ENCODE data around the gene CYFIP1.

CYFIP1 gene

GRCh38 chr15:22868928-22869327 is 111.2 kb downstream of the CYFIP1 start:
- TF ChIP-seq CTCF (IDR thresholded peaks at IDR 0.05; ENCODE audit: low read depth, low read length, poor library complexity, severe bottlenecking): no peak
- no peak for TF ChIP-seq EZH2phosphoT487 (IDR thresholded peaks at IDR 0.05; ENCODE audit: borderline replicate concordance, low read length)
- H3K9me2 ChIP-seq (replicated peaks; ENCODE audit: control insufficient read depth, low read length): no peaks in the 10 kb centered on the region
- H3K4me1 ChIP-seq (ENCODE audit: control insufficient read depth, low read length): peaks cover 6% of the 10 kb centered on the region; the same call in 1 of the 2 replicates

GRCh38 chr15:22868495-22868894 is 111.7 kb downstream of the CYFIP1 start:
- H3K9me2 ChIP-seq (replicated peaks; ENCODE audit: control insufficient read depth, low read length): no peaks in the 10 kb centered on the region
- no peak overlapping the region for H3K4me3 ChIP-seq (ENCODE audit: low read length)
- no peak for TF ChIP-seq CTCF (IDR thresholded peaks at IDR 0.05; ENCODE audit: low read depth, low read length, poor library complexity, severe bottlenecking)
- no peaks in the 10 kb centered on the region for H3K27me3 ChIP-seq (ENCODE audit: control insufficient read depth, low read length)
- H3K9me3 ChIP-seq (ENCODE audit: control insufficient read depth, insufficient read depth, low read length): no peaks in the 10 kb centered on the region
- H3K27ac ChIP-seq (ENCODE audit: low read depth, low read length): no peak overlapping the region
- H3K4me2 ChIP-seq (ENCODE audit: low read length): no peak overlapping the region
- H3K4me1 ChIP-seq (ENCODE audit: control insufficient read depth, low read length): peaks cover 6% of the 10 kb centered on the region; the same call in 1 of the 2 replicates
- peaks cover 2% of the 10 kb centered on the region for H3K79me2 ChIP-seq (ENCODE audit: control insufficient read depth, low read length)
- peaks cover 51% of the 10 kb centered on the region for H3K36me3 ChIP-seq (ENCODE audit: control insufficient read depth, low read length)
- peaks cover 4% of the 10 kb centered on the region; the same call in 1 of the 2 replicates for H4K20me1 ChIP-seq (ENCODE audit: control insufficient read depth, insufficient read depth, low read depth, low read length)
- peaks cover 14% of the 10 kb centered on the region for H3F3A ChIP-seq (ENCODE audit: control insufficient read depth, insufficient read depth)

More at GRCh38 chr15:22868928-22869327, 111.2 kb downstream of the CYFIP1 start:
- H3K27ac ChIP-seq (ENCODE audit: low read depth, low read length): no peak overlapping the region
- peaks cover 4% of the 10 kb centered on the region; the same call in 1 of the 2 replicates for H4K20me1 ChIP-seq (ENCODE audit: control insufficient read depth, insufficient read depth, low read depth, low read length)
- H3K9me3 ChIP-seq (ENCODE audit: control insufficient read depth, insufficient read depth, low read length): no peaks in the 10 kb centered on the region
- no peaks in the 10 kb centered on the region for H3K79me2 ChIP-seq (ENCODE audit: control insufficient read depth, low read length)
- peaks cover 14% of the 10 kb centered on the region for H3F3A ChIP-seq (ENCODE audit: control insufficient read depth, insufficient read depth)
- H3K36me3 ChIP-seq (ENCODE audit: control insufficient read depth, low read length): peaks cover 46% of the 10 kb centered on the region
- H3K27me3 ChIP-seq (ENCODE audit: control insufficient read depth, low read length): no peaks in the 10 kb centered on the region
- no peak overlapping the region for H3K4me3 ChIP-seq (ENCODE audit: low read length)
- no peak overlapping the region for H3K4me2 ChIP-seq (ENCODE audit: low read length)

DNA sequence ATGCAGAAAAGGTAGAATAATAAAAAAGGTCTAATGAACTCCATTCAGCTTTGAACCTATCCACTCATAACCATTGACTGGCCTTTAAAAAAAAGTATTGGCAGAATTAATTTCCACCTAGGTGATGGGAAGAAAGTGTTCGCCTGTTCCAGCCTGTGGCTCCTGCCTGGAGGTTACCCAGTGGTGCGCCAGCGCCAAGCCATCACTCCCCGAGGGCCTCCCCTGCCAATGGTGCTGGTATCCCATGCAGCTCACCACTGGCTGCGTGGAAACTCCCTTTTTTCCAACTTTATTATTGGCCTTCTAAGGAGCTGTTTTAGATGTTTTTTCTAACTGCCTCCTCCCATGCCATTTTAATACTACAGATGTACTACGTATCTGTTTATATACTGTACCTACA is 112.3 kb downstream of the CYFIP1 start:
- Histone ChIP-seq H3K9me2 (replicated peaks; ENCODE audit: control insufficient read depth, low read length) (no peaks in the 10 kb centered on the region), H3K79me2 (ENCODE audit: control insufficient read depth, low read length) (peaks cover 7% of the 10 kb centered on the region), H3K4me2 (ENCODE audit: low read length) (no peak overlapping the region), H3K27me3 (ENCODE audit: control insufficient read depth, low read length) (no peaks in the 10 kb centered on the region), H3K27ac (ENCODE audit: low read depth, low read length) (no peak overlapping the region), H3K36me3 (ENCODE audit: control insufficient read depth, low read length) (peaks cover 57% of the 10 kb centered on the region), H3K9me3 (ENCODE audit: control insufficient read depth, insufficient read depth, low read length) (no peaks in the 10 kb centered on the region), H4K20me1 (ENCODE audit: control insufficient read depth, insufficient read depth, low read depth, low read length) (peaks cover 4% of the 10 kb centered on the region; the same call in 1 of the 2 replicates), H3K4me1 (ENCODE audit: control insufficient read depth, low read length) (peaks cover under 1% of the 10 kb centered on the region; the same call in 1 of the 2 replicates), H3F3A (ENCODE audit: control insufficient read depth, insufficient read depth) (peaks cover 14% of the 10 kb centered on the region), H3K4me3 (ENCODE audit: low read length) (no peak overlapping the region)
- TF ChIP-seq CTCF (IDR thresholded peaks at IDR 0.05; ENCODE audit: low read depth, low read length, poor library complexity, severe bottlenecking): no peak
- TF ChIP-seq EZH2phosphoT487 (IDR thresholded peaks at IDR 0.05; ENCODE audit: borderline replicate concordance, low read length): no peak

All from DOHH2 (cell line).